Hepatic stellate cell (primary cell): ENCODE measurements around the gene BBLN.
A peak's percentile ranks its signal among the peaks of the same experiment; 100 is the strongest.
"Not testable (repeated sequence)": the region's sequence is repeated elsewhere in the genome, so short reads cannot be mapped to it uniquely, and the experiment has no call there.

Source experiments
- DNase-seq: peaks from one replicate; pipeline ENCODE4 v3.0.0; 2011; ENCODE audit warnings: low spot score

BBLN gene

GRCh38 chr9:128163523-128164306, 3.6 kb downstream of the BBLN start:
- no peak for DNase-seq

- no peak for DNase-seq
Measured at GRCh38 chr9:128164307-128164885, 4.3 kb downstream of the BBLN start.

- DNase-seq: no peak
Measured at GRCh38 chr9:128166169-128166568, 6.1 kb downstream of the BBLN start.

GRCh38 chr9:128167209-128167608, 7.1 kb downstream of the BBLN start:
- DNase-seq: no peak

- no peak for DNase-seq
Measured at GRCh38 chr9:128168731-128169308, 8.8 kb downstream of the BBLN start.

- DNase-seq: no peak
Measured at GRCh38 chr9:128169492-128169891, 9.4 kb downstream of the BBLN start.

- DNase-seq: no peak
Measured at GRCh38 chr9:128169925-128170324, 9.9 kb downstream of the BBLN start.

- no peak for DNase-seq
Measured at GRCh38 chr9:128174062-128174461, 14.0 kb downstream of the BBLN start.

- DNase-seq: peak; percentile 48
Measured at GRCh38 chr9:128175102-128175563, 15.1 kb downstream of the BBLN start.

GRCh38 chr9:128175726-128176125, 15.7 kb downstream of the BBLN start:
- no peak for DNase-seq

- DNase-seq: no peak
Measured at GRCh38 chr9:128178806-128179431, 18.9 kb downstream of the BBLN start.

GRCh38 chr9:128180001-128180400, 19.9 kb downstream of the BBLN start:
- no peak for DNase-seq

- DNase-seq: no peak
Measured at GRCh38 chr9:128180447-128180846, 20.4 kb downstream of the BBLN start.

- not testable (repeated sequence) for DNase-seq
Measured at GRCh38 chr9:128181480-128181879, 21.4 kb downstream of the BBLN start.

GRCh38 chr9:128182893-128183588, 23.0 kb downstream of the BBLN start:
- DNase-seq: no peak

GRCh38 chr9:128185979-128186965, 26.2 kb downstream of the BBLN start:
- DNase-seq: no peak

- no peak for DNase-seq
Measured at GRCh38 chr9:128187361-128187760, 27.3 kb downstream of the BBLN start.

- DNase-seq: no peak
Measured at GRCh38 chr9:128188209-128188608, 28.1 kb downstream of the BBLN start.

GRCh38 chr9:128190013-128190412, 29.9 kb downstream of the BBLN start:
- no peak for DNase-seq

GRCh38 chr9:128190516-128191405, 30.7 kb downstream of the BBLN start:
- no peak for DNase-seq
